Lung (tissue), 12 donors: ENCODE measurements around the gene DTNA. TPM values are rescaled to one million over a fixed set of nuclear protein-coding genes. Genes with fewer than 3 reads are reported as not detected.

Experiments used
- ATAC-seq: fragments of 200-7000 bp; cut with Tn5 transposase; one replicate; pipeline ENCODE4 v1.9.1; 2020; ENCODE audit warnings: moderate number of reproducible peaks; ENCODE audit not compliant: insufficient read depth, low FRiP score
- DNase-seq, 3 donors: peaks; one replicate each; pipeline ENCODE4 v3.0.0-alpha.2; 2013 to 2017
- H3K27ac ChIP-seq, 2 donors: one replicate each; pipeline ENCODE4 v1.5.1; 2013; ENCODE audit warnings: mild to moderate bottlenecking in 2 of 2, moderate library complexity in 2 of 2, control low read depth in 1 of 2, inconsistent platforms in 1 of 2, low read depth in 1 of 2, low read length in 1 of 2
- H3K27me3 ChIP-seq, 3 donors: one replicate each; pipeline ENCODE4 v1.5.1; 2013; ENCODE audit warnings: low read length in 2 of 3; ENCODE audit not compliant: control insufficient read depth in 3 of 3, insufficient read depth in 3 of 3
- H3K36me3 ChIP-seq, 4 donors: one replicate each; pipeline ENCODE4 v1.5.1; 2013; ENCODE audit warnings: low read length in 4 of 4, mild to moderate bottlenecking in 1 of 4, moderate library complexity in 1 of 4; ENCODE audit not compliant: control insufficient read depth in 4 of 4, insufficient read depth in 4 of 4
- H3K4me1 ChIP-seq, 5 donors: one replicate each; pipeline ENCODE4 v1.5.1; 2013; ENCODE audit warnings: low read length in 5 of 5, mild to moderate bottlenecking in 2 of 5, moderate library complexity in 1 of 5; ENCODE audit not compliant: control insufficient read depth in 5 of 5, insufficient read depth in 5 of 5
- H3K4me3 ChIP-seq: one replicate; pipeline ENCODE4 v1.5.1; 2013; ENCODE audit warnings: mild to moderate bottlenecking, control low read depth, moderate library complexity
- H3K9ac ChIP-seq, 2 donors: one replicate each; pipeline ENCODE4 v1.5.1; 2013; ENCODE audit warnings: low read length in 2 of 2, control low read depth in 1 of 2; ENCODE audit not compliant: insufficient read depth in 1 of 2
- H3K9me3 ChIP-seq, 4 donors: one replicate each; pipeline ENCODE4 v1.5.1; 2013; ENCODE audit warnings: low read length in 3 of 4, mild to moderate bottlenecking in 1 of 4, moderate library complexity in 1 of 4; ENCODE audit not compliant: control insufficient read depth in 4 of 4, insufficient read depth in 3 of 4
- CTCF ChIP-seq: IDR thresholded peaks from 2 replicates; pipeline ENCODE4 v1.5.1; 2012; ENCODE audit warnings: mild to moderate bottlenecking; ENCODE audit errors: control extremely low read depth, extremely low read depth
- WGBS, 2 donors: extraction: QIAGEN DNeasy Blood & Tissue Kit; methylation state at CpG; one replicate each; pipeline ENCODE4 v1.1.7; 2013; 5-methylcytosine and 5-hydroxymethylcytosine counted together
- polyA plus RNA-seq, 2 donors: library from polyadenylated mRNA; stranded (reverse); fragments of 200-250 nt; gene quantifications; one replicate each; pipeline ENCODE4 v1.2.1, GENCODE V29; 2013
- total RNA-seq, 2 donors: library from RNA; depleted of rRNA in 1 of 2; stranded (reverse); fragments of >200 nt in 1 of 2; gene quantifications; one replicate each; pipeline ENCODE4 v1.2.1, GENCODE V29; 2014 to 2021
- donor health status: control.
- donor health status: control.
- donor health status: Bipolar disorder and iron deficiency.
- donor health status: healthy.
- donor health status: DM: yes; HTN: yes; CAD: no.

Gene DTNA
- total and polyA plus RNA-seq, 4 donors, result 5.0 to 23.8 (median 12.9) TPM

DNA sequence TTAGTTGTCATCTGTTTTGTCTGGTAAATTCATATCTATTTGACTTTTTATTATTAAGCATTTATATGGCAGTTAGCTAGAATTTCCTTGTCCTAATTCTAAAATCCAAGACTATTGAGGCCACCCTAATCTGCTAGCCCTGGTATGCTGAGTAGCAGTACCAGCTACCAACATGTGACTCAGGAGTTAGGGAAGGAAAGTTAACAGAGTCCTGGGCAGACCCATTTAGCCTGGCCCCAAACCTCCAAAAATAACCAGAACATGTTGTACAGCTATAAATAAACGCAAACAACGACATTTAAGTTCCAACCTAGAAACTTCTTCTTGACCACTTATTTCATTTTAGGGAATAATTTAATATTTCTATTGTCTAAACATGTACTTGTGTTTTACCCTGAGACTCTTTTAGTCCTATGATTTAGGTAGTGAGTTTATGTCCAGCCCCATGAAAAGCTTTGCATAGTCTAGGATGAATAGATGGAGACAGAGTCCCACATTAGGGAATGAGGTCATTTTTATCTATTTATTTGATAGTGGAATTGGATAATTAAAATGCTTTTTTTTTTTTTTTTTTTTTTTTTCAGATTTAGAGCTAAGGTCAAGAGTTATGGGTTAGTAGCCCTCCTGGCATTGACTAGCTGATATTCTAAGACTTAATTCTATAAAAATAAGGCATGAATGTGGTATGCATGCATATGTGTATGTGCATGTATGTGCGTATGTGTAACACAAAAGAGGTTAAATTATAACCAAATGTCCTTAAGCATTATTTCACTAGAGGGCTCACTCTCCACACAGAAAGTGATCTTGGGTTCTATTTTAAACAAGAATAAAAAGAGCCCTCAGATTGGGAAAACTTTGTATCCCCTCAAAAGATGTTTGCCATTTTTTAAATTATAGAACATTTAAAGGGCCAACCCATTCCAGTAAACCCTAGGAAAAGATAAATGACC, 171.1 kb downstream of the DTNA start:
- Histone ChIP-seq H3K27me3 (no peaks in the 10 kb centered on the region), H3K4me3 (no peak overlapping the region), H3K4me1 (peaks cover 0 to 3% (median 0%) of the 10 kb centered on the region in 5 donors), H3K36me3 (peaks cover 0 to 6% (median 3%) of the 10 kb centered on the region in 4 donors), H3K9me3 (no peaks in the 10 kb centered on the region), H3K27ac (no peak overlapping the region), H3K9ac (no peak overlapping the region)
- ATAC-seq, result no peak
- no peak for TF ChIP-seq CTCF
- 81 to 89% methylated on average over 3 of the region's 3 CpGs for WGBS, 2 donors
- DNase-seq, result peak in 2 of 3 donors; percentile 66 to 73

DNA sequence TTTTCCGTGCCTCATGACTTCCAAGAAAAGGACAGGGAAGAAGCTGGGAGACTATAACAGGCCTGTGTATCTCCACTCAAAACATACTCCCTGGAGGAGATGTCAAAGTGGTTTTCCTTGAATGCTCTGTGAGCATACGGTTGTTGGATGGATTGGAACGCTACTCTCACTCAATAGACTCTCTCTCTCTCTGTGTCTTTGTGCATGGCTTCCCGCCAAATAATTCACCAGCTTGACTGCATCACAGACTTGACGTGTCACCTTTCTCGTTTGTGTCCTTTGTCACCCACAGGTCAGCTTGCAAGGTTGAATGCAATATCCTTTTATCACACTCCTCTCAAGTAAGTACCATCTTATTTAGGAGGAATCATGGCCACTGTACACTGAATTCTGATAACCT, 174.3 kb downstream of the DTNA start:
- H3K4me3 ChIP-seq, result no peak overlapping the region
- WGBS, 2 donors, result 76 to 94% methylated on average over 6 of the region's 6 CpGs

DNA sequence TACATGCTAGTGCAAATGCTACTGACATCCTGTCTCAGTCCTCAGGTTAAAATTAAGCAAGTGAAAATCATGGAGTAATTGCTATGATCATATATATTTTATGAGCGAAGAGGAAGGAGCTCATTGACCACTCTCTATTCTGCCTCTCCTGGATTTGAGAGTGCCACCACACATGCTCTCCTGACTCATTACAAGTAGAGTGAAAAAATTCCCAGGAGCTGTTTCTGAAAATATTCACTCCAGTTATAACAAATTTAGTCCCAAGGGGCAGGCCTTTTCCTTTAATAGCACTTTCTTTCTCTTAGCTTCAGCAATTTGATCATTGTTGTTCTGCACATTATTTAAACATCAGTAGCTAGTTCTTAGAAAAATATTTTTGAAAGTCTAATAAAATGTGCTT, 176.1 kb downstream of the DTNA start:
- 97 to 98% methylated on average over 1 of the region's 1 CpG for WGBS, 2 donors
- Histone ChIP-seq H3K9ac (no peak overlapping the region), H3K9me3 (no peaks in the 10 kb centered on the region), H3K27me3 (no peaks in the 10 kb centered on the region), H3K36me3 (peaks cover 0 to 7% (median 4%) of the 10 kb centered on the region in 4 donors), H3K4me1 (no peaks in the 10 kb centered on the region), H3K4me3 (no peak overlapping the region), H3K27ac (no peak overlapping the region)
- no peak for ATAC-seq
- no peak for DNase-seq
- no peak for TF ChIP-seq CTCF

More for the DNA sequence above, 174.3 kb downstream of the DTNA start:
- no peaks in the 10 kb centered on the region for H3K27me3 ChIP-seq
- H3K27ac ChIP-seq, result no peak overlapping the region
- no peak overlapping the region for H3K9ac ChIP-seq
- no peaks in the 10 kb centered on the region for H3K9me3 ChIP-seq
- H3K36me3 ChIP-seq, result peaks cover 0 to 7% (median 4%) of the 10 kb centered on the region in 4 donors
- no peak for TF ChIP-seq CTCF
- no peak for ATAC-seq
- no peak for DNase-seq
- H3K4me1 ChIP-seq, result peaks cover 0 to 3% (median 0%) of the 10 kb centered on the region in 5 donors
